Measurements from ENCODE around the gene EMC10. TPM values are rescaled to one million over a fixed set of nuclear protein-coding genes. Genes with fewer than 3 reads are reported as not detected.

EMC10 gene
- total and polyA plus RNA-seq, 4 donors: 17.1 to 132 (median 40.5) TPM

DNA sequence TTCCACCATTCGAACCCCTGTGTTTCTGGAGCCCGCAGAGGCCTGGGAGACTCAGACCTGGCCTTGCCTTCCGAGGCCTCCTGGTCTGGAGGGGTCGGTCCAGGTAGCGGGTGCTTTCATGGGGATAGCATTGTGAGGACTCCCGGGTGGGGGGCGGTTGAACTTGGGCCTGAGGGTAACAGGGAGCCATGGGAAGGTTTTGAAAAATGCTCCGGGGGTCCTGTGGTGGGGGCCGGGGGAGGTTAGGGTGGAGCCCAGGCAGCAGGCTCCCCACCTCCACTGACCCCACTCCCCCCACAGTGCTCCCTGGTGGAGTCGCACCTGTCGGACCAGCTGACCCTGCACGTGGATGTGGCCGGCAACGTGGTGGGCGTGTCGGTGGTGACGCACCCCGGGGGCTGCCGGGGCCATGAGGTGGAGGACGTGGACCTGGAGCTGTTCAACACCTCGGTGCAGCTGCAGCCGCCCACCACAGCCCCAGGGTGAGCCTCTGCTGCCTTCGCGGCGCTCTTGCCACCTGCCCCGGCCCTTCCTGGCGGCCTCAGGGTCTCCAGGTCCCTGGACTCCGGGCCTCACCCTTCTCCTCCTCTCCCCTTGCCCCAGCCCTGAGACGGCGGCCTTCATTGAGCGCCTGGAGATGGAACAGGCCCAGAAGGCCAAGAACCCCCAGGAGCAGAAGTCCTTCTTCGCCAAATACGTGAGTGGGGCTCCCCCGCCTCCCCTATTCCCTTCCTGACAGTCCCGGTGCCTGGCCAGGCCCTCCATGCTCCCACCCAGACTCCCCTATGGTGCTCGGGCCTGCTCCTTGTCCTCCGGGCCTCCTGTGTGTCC lies 4.2 kb downstream of the EMC10 start:
- Histone ChIP-seq H3K4me1 (ENCODE audit: control insufficient read depth in 4 of 4, insufficient read depth in 4 of 4, low read length in 3 of 4) (peaks cover 5 to 18% (median 14%) of the 10 kb centered on the region in 4 donors), H3K4me3 (ENCODE audit: low read depth in 1 of 3, low read length in 3 of 3) (no peak overlapping the region), H3K27me3 (ENCODE audit: control insufficient read depth in 4 of 4, insufficient read depth in 4 of 4, low read length in 3 of 4) (no peaks in the 10 kb centered on the region), H3K36me3 (ENCODE audit: control insufficient read depth in 4 of 4, insufficient read depth in 3 of 4, low read depth in 1 of 4, low read length in 3 of 4) (peaks cover 7 to 38% (median 11%) of the 10 kb centered on the region in 4 donors), H3K9ac (ENCODE audit: low read depth in 1 of 2, low read length in 2 of 2) (no peak overlapping the region), H3K27ac (ENCODE audit: low read depth in 1 of 2, low read length in 2 of 2) (no peak overlapping the region), H3K9me3 (ENCODE audit: control insufficient read depth in 4 of 4, low read length in 3 of 4) (no peaks in the 10 kb centered on the region)
- WGBS: 94% methylated on average over 37 of the region's 37 CpGs
- no peak for DNase-seq (ENCODE audit: low spot score)
- TF ChIP-seq RXRA (IDR thresholded peaks at IDR 0.05) (no peak), JUND (IDR thresholded peaks at IDR 0.05) (no peak), TAF1 (conservative IDR thresholded peaks at IDR 0.05) (no peak), EGR1 (IDR thresholded peaks at IDR 0.05; ENCODE audit: low read depth in 2 of 2) (no peak), GABPA (IDR thresholded peaks at IDR 0.05 in 1 of 2, conservative IDR thresholded peaks at IDR 0.05 in 1 of 2) (no peak), FOXA1 (IDR thresholded peaks at IDR 0.05) (no peak), HNF4A (conservative IDR thresholded peaks at IDR 0.05) (no peak), YY1 (IDR thresholded peaks at IDR 0.05) (no peak), HNF4G (IDR thresholded peaks at IDR 0.05) (no peak), FOXA2 (IDR thresholded peaks at IDR 0.05) (no peak), SP1 (IDR thresholded peaks at IDR 0.05) (no peak), NR2F2 (IDR thresholded peaks at IDR 0.05) (no peak), RAD21 (IDR thresholded peaks at IDR 0.05) (no peak)
- TF ChIP-seq, protein P1, sequence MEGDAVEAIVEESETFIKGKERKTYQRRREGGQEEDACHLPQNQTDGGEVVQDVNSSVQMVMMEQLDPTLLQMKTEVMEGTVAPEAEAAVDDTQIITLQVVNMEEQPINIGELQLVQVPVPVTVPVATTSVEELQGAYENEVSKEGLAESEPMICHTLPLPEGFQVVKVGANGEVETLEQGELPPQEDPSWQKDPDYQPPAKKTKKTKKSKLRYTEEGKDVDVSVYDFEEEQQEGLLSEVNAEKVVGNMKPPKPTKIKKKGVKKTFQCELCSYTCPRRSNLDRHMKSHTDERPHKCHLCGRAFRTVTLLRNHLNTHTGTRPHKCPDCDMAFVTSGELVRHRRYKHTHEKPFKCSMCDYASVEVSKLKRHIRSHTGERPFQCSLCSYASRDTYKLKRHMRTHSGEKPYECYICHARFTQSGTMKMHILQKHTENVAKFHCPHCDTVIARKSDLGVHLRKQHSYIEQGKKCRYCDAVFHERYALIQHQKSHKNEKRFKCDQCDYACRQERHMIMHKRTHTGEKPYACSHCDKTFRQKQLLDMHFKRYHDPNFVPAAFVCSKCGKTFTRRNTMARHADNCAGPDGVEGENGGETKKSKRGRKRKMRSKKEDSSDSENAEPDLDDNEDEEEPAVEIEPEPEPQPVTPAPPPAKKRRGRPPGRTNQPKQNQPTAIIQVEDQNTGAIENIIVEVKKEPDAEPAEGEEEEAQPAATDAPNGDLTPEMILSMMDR (IDR thresholded peaks at IDR 0.05; ENCODE audit: low read depth, low read length, missing input control): no peak
- TF ChIP-seq, protein P2, sequence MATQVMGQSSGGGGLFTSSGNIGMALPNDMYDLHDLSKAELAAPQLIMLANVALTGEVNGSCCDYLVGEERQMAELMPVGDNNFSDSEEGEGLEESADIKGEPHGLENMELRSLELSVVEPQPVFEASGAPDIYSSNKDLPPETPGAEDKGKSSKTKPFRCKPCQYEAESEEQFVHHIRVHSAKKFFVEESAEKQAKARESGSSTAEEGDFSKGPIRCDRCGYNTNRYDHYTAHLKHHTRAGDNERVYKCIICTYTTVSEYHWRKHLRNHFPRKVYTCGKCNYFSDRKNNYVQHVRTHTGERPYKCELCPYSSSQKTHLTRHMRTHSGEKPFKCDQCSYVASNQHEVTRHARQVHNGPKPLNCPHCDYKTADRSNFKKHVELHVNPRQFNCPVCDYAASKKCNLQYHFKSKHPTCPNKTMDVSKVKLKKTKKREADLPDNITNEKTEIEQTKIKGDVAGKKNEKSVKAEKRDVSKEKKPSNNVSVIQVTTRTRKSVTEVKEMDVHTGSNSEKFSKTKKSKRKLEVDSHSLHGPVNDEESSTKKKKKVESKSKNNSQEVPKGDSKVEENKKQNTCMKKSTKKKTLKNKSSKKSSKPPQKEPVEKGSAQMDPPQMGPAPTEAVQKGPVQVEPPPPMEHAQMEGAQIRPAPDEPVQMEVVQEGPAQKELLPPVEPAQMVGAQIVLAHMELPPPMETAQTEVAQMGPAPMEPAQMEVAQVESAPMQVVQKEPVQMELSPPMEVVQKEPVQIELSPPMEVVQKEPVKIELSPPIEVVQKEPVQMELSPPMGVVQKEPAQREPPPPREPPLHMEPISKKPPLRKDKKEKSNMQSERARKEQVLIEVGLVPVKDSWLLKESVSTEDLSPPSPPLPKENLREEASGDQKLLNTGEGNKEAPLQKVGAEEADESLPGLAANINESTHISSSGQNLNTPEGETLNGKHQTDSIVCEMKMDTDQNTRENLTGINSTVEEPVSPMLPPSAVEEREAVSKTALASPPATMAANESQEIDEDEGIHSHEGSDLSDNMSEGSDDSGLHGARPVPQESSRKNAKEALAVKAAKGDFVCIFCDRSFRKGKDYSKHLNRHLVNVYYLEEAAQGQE (IDR thresholded peaks at IDR 0.05): no peak
- TF ChIP-seq, protein P3, sequence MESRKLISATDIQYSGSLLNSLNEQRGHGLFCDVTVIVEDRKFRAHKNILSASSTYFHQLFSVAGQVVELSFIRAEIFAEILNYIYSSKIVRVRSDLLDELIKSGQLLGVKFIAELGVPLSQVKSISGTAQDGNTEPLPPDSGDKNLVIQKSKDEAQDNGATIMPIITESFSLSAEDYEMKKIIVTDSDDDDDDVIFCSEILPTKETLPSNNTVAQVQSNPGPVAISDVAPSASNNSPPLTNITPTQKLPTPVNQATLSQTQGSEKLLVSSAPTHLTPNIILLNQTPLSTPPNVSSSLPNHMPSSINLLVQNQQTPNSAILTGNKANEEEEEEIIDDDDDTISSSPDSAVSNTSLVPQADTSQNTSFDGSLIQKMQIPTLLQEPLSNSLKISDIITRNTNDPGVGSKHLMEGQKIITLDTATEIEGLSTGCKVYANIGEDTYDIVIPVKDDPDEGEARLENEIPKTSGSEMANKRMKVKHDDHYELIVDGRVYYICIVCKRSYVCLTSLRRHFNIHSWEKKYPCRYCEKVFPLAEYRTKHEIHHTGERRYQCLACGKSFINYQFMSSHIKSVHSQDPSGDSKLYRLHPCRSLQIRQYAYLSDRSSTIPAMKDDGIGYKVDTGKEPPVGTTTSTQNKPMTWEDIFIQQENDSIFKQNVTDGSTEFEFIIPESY (IDR thresholded peaks at IDR 0.05): no peak
- TF ChIP-seq, protein P4, sequence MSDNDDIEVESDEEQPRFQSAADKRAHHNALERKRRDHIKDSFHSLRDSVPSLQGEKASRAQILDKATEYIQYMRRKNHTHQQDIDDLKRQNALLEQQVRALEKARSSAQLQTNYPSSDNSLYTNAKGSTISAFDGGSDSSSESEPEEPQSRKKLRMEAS (IDR thresholded peaks at IDR 0.05): no peak
- TF ChIP-seq, protein P5, sequence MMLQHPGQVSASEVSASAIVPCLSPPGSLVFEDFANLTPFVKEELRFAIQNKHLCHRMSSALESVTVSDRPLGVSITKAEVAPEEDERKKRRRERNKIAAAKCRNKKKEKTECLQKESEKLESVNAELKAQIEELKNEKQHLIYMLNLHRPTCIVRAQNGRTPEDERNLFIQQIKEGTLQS (IDR thresholded peaks at IDR 0.05): no peak
